ENCODE results near the gene CSNK1D.

Gene CSNK1D

DNA sequence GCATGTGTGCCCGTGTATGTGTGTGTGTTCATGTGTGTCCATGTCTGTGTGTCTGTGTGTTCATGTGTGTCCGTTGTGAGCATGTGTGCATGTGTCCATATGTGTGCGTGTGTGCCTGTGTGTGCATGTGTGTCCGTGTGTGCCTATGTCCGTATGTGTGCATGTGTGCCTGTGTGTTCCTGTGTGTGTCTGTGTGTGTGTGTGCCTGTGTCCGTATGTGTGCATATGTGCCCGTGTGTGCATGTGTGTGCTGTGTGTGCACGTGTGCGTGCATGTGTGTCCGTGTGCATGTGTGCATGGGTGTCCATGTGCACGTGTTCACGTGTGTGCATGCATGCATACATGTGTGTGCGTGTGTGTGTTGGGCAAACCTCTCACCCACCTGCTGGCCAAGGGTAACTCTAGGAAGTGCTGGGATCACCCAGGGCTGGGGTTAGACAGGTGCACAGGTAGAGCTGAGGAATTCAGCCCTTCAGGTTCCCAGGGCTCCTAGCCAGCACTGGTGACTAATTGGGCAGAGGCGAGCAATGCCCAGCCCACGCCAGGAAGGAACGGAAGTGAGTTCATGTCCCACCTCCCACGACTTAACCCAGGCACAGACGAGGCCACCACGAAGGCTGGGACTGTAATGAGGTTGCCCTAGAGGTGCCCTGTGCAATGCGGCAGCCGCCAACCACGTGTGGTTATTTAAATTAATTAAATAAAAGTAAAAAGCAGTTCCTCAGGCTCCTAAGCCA is 8.2 kb upstream of the CSNK1D start:
- TF ChIP-seq, protein P1, sequence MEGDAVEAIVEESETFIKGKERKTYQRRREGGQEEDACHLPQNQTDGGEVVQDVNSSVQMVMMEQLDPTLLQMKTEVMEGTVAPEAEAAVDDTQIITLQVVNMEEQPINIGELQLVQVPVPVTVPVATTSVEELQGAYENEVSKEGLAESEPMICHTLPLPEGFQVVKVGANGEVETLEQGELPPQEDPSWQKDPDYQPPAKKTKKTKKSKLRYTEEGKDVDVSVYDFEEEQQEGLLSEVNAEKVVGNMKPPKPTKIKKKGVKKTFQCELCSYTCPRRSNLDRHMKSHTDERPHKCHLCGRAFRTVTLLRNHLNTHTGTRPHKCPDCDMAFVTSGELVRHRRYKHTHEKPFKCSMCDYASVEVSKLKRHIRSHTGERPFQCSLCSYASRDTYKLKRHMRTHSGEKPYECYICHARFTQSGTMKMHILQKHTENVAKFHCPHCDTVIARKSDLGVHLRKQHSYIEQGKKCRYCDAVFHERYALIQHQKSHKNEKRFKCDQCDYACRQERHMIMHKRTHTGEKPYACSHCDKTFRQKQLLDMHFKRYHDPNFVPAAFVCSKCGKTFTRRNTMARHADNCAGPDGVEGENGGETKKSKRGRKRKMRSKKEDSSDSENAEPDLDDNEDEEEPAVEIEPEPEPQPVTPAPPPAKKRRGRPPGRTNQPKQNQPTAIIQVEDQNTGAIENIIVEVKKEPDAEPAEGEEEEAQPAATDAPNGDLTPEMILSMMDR (IDR thresholded peaks at IDR 0.05; ENCODE audit: borderline replicate concordance, insufficient read depth, low read depth, low read length) = no peak
- no peak overlapping the region for H3K4me3 ChIP-seq (ENCODE audit: low read depth, low read length)

DNA sequence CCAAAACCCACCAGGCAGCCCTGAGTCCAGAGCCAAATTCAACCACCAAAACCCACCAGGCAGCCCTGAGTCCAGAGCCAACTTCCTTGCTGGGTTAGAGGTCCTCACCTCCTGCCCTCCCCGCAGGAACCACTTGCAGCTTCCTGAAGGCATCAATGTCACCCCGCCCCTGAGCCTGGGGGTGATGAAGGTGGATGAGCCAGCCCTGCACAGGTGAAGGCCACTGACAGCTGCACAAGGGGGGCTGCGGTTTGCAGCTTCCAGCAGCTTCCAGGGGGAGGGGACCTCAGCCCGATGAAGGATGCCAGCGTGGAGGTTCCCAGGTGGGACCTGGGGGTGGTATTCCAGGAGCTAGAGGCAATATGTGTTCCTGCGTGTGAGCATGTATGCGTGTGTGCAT is 7.6 kb upstream of the CSNK1D start:
- TF ChIP-seq, protein P1 (IDR thresholded peaks at IDR 0.05; ENCODE audit: borderline replicate concordance, insufficient read depth, low read depth, low read length) = no peak
- H3K4me3 ChIP-seq (ENCODE audit: low read depth, low read length) = no peak overlapping the region

GRCh38 chr17:82280537-82280936 is 7.0 kb upstream of the CSNK1D start:
- H3K4me3 ChIP-seq (ENCODE audit: low read depth, low read length) = no peak overlapping the region
- TF ChIP-seq, protein P1 (IDR thresholded peaks at IDR 0.05; ENCODE audit: borderline replicate concordance, insufficient read depth, low read depth, low read length) = no peak

DNA sequence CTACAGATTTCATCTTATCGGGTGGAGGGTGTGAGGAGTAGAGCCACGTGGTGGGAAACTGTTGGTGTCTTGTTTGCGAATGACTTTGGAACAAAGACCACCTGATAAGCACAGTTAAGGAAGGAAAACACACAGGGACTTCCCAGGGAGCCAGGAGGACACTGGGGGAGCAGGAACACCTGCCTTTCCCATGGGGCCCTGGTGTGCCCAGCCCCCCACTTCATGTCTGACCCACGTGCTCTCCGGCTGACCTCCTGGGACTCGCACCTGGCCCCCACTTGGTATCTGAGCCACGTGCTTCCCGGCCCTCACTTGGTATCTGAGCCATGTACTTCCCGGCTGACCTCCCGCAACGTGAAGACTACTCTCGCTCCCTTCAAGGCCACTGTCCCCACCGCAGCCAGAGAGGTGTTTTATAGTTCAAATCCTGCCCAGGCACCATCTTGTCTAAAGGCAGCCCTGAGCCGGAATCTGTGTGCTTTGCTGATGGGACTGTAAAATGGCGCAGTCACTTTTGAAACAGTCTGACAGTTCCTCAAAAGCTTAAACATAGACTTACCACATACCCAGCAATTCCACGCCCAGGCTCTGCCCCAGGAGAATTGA is 5.4 kb upstream of the CSNK1D start:
- no peak overlapping the region for H3K4me3 ChIP-seq (ENCODE audit: low read depth, low read length)
- TF ChIP-seq, protein P1 (IDR thresholded peaks at IDR 0.05; ENCODE audit: borderline replicate concordance, insufficient read depth, low read depth, low read length) = no peak

- no peak overlapping the region for H3K4me3 ChIP-seq (ENCODE audit: low read depth, low read length)
- TF ChIP-seq, protein P1 (IDR thresholded peaks at IDR 0.05; ENCODE audit: borderline replicate concordance, insufficient read depth, low read depth, low read length) = no peak
Measured at GRCh38 chr17:82278308-82278707, 4.8 kb upstream of the CSNK1D start.

GRCh38 chr17:82277851-82278250 is 4.4 kb upstream of the CSNK1D start:
- TF ChIP-seq, protein P1 (IDR thresholded peaks at IDR 0.05; ENCODE audit: borderline replicate concordance, insufficient read depth, low read depth, low read length) = no peak
- H3K4me3 ChIP-seq (ENCODE audit: low read depth, low read length) = no peak overlapping the region

DNA sequence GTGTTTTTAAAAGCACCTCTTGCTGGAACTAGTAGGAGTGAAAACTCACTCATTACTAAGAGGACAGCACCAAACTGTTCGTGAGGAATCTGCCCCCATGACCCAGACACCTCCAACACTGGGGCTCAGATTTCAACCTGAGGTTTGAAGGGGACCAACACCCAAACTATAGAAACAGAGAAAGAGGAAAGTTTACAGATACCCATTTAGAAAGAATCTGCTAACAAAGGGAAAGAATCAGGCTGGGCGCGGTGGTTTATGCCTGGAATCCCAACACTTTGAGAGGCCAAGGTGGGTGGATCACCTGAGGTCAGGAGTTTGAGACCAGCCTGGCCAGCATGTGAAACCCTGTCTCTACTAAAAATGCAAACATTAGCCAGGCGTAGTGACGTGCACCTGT is 3.4 kb upstream of the CSNK1D start:
- TF ChIP-seq, protein P1 (IDR thresholded peaks at IDR 0.05; ENCODE audit: borderline replicate concordance, insufficient read depth, low read depth, low read length) = no peak
- no peak overlapping the region for H3K4me3 ChIP-seq (ENCODE audit: low read depth, low read length)
